HepG2 (cell line): Measurements from ENCODE around the gene CIB2. TPM values are rescaled to one million over a fixed set of nuclear protein-coding genes. Genes with fewer than 3 reads are reported as not detected.

Source experiments
- ATAC-seq: fragments of 200-7000 bp; cut with Tn5 transposase; 3 replicates; pipeline ENCODE4 v1.9.1; 2020; ENCODE audit warnings: mild to moderate bottlenecking, moderate library complexity
- BruUV-seq: library from RNA; stranded (reverse); fragments of 400-500 nt; replicated peaks from 2 replicates; lab custom pipeline; 2021; lab: Mats Ljungman, UMichigan
- CTCF ChIA-PET: fragments of 300-600 bp; formaldehyde crosslinking; extraction: SDS; loops from one replicate; lab custom pipeline; 2021; ENCODE audit warnings: low total read pairs, inconsistent platforms, low intra/inter-chr PET ratio; lab: Yijun Ruan, JAX
- POLR2A ChIA-PET: fragments of 350-600 bp; sonication (Branson Sonifier 250); formaldehyde crosslinking; loops from one replicate; lab custom pipeline; 2020; ENCODE audit warnings: antibody characterized with exemption, inconsistent platforms; lab: Yijun Ruan, JAX
- DNase-seq: peaks from one replicate; pipeline ENCODE4 v3.0.0-alpha.2; 2015; ENCODE audit warnings: low spot score
- FAIRE-seq: peaks from 3 replicates; lab custom pipeline; 2011; peaks lifted over from hg19 to GRCh38; lab: Jason Lieb, UNC
- H2AFZ ChIP-seq: one replicate; pipeline ENCODE4 v1.6.1; 2011; ENCODE audit warnings: low read length, inconsistent platforms
- H3K27ac ChIP-seq: fragments of 300-600 bp; 3 replicates; pipeline ENCODE4 v1.8.0; 2011; ENCODE audit warnings: mixed run types, mild to moderate bottlenecking, mixed read lengths, low read length, inconsistent platforms; ENCODE audit not compliant: insufficient read depth; ENCODE audit errors: extremely low read length
- H3K27me3 ChIP-seq, 2 experiments: fragments of 200-600 bp in 1 of 2; 2 replicates in 1 of 2; 3 replicates in 1 of 2; pipeline versions ENCODE4 v1.6.0 to v1.8.0; 2011; ENCODE audit warnings: low read length in 2 of 2, mild to moderate bottlenecking in 2 of 2, moderate library complexity in 2 of 2, inconsistent platforms in 1 of 2; ENCODE audit not compliant: insufficient read depth in 2 of 2, control insufficient read depth in 1 of 2
- H3K36me3 ChIP-seq, 2 experiments: fragments of 200-600 bp in 1 of 2; replicated peaks in 1 of 2; 2 replicates in 1 of 2; 3 replicates in 1 of 2; pipeline versions ENCODE4 v1.5.1 to v1.8.0; 2011; ENCODE audit warnings: low read length in 2 of 2, inconsistent platforms in 1 of 2; ENCODE audit not compliant: insufficient read depth in 2 of 2, control insufficient read depth in 1 of 2
- H3K4me1 ChIP-seq: 2 replicates; pipeline ENCODE4 v1.5.1; 2012; ENCODE audit warnings: low read length, inconsistent platforms; ENCODE audit not compliant: insufficient read depth
- H3K4me2 ChIP-seq: 2 replicates; pipeline ENCODE4 v1.6.0; 2011; ENCODE audit warnings: low read depth, low read length, inconsistent platforms
- H3K4me3 ChIP-seq, 3 experiments: fragments of 200-600 bp in 1 of 3; sonication (generic), shearing (Covaris generic) in 1 of 3; replicated peaks in 1 of 3; 2 replicates each; pipeline ENCODE4 v1.5.1; 2011 to 2016; ENCODE audit warnings: low read length in 3 of 3, inconsistent platforms in 2 of 3, low read depth in 2 of 3, mild to moderate bottlenecking in 2 of 3, control low read depth in 1 of 3, mixed read lengths in 1 of 3; ENCODE audit not compliant: insufficient read depth in 1 of 3
- H3K79me2 ChIP-seq: one replicate; pipeline ENCODE4 v1.6.1; 2011; ENCODE audit warnings: low read length, inconsistent platforms; ENCODE audit not compliant: insufficient read depth
- H3K9ac ChIP-seq: 2 replicates; pipeline ENCODE4 v1.6.0; 2011; ENCODE audit warnings: mild to moderate bottlenecking, low read depth, low read length, inconsistent platforms; ENCODE audit not compliant: insufficient read depth
- H3K9me3 ChIP-seq: 2 replicates; pipeline ENCODE4 v1.5.1; 2012; ENCODE audit warnings: mild to moderate bottlenecking, low read length
- H4K20me1 ChIP-seq: 2 replicates; pipeline ENCODE4 v1.6.0; 2011; ENCODE audit warnings: inconsistent platforms, mild to moderate bottlenecking, low read length, moderate library complexity; ENCODE audit not compliant: insufficient read depth
- DPF2 ChIP-seq: sonication (generic); formaldehyde crosslinking; IDR thresholded peaks from 2 replicates; pipeline ENCODE4 v1.4.0; 2020; ENCODE audit warnings: mild to moderate bottlenecking, low read depth, missing genetic modification reagents, borderline replicate concordance
- EED ChIP-seq: sonication (generic); formaldehyde crosslinking; IDR thresholded peaks from 2 replicates; pipeline ENCODE4 v1.5.0; 2020; ENCODE audit warnings: mild to moderate bottlenecking, missing genetic modification reagents
- MED8 ChIP-seq: sonication (generic); formaldehyde crosslinking; IDR thresholded peaks from 2 replicates; pipeline ENCODE4 v1.8.1; 2023; ENCODE audit warnings: mild to moderate bottlenecking, missing genetic modification reagents; ENCODE audit not compliant: insufficient replicate concordance
- PRDM15 ChIP-seq: sonication (generic); formaldehyde crosslinking; IDR thresholded peaks from 2 replicates; pipeline ENCODE4 v1.4.0; 2020; ENCODE audit warnings: missing genetic modification reagents
- ZBTB7A ChIP-seq: sonication (generic); formaldehyde crosslinking; IDR thresholded peaks from 2 replicates; pipeline ENCODE4 v1.8.0; 2022; ENCODE audit warnings: mild to moderate bottlenecking, missing genetic modification reagents
- ZC3H13 ChIP-seq: sonication (generic); formaldehyde crosslinking; IDR thresholded peaks from 2 replicates; pipeline ENCODE4 v1.8.1; 2023; ENCODE audit warnings: mild to moderate bottlenecking, missing genetic modification reagents, moderate library complexity
- ZNF275 ChIP-seq: sonication (generic); formaldehyde crosslinking; IDR thresholded peaks from 2 replicates; pipeline ENCODE4 v1.8.0; 2022; ENCODE audit warnings: missing genetic modification reagents, mild to moderate bottlenecking, inconsistent platforms, borderline replicate concordance
- ZNF333 ChIP-seq: sonication (generic); formaldehyde crosslinking; IDR thresholded peaks from 2 replicates; pipeline ENCODE4 v1.4.0; 2020; ENCODE audit warnings: mild to moderate bottlenecking, missing genetic modification reagents, borderline replicate concordance
- ZNF543 ChIP-seq: sonication (generic); formaldehyde crosslinking; IDR thresholded peaks from 2 replicates; pipeline ENCODE4 v1.4.0; 2020; ENCODE audit warnings: mild to moderate bottlenecking, missing genetic modification reagents
- ZNF720 ChIP-seq: sonication (generic); formaldehyde crosslinking; IDR thresholded peaks from 2 replicates; pipeline ENCODE4 v1.4.0; 2020; ENCODE audit warnings: missing genetic modification reagents
- WGBS: methylation state at CpG from one replicate; pipeline ENCODE4 v1.1.6; 2017; ENCODE audit warnings: low lambda C conversion rate; 5-methylcytosine and 5-hydroxymethylcytosine counted together
- in situ Hi-C: cut with HindIII; loops from 2 replicates; pipeline ENCODE4 v1.10.0; 2017; ENCODE audit warnings: low pct_unique_long_range_greater_than_20kb; ENCODE audit not compliant: extremely low pct_ligation_motif_present
- intact Hi-C: fragments of 100-400 bp; cut with micrococcal nuclease; formaldehyde crosslinking; loops from one replicate; pipeline ENCODE4 v1.10.0; 2022; ENCODE audit not compliant: unreplicated experiment
- polyA plus RNA-seq, 8 experiments: library from polyadenylated mRNA; depleted of rRNA in 3 of 8; stranded (reverse) in 7 of 8; unstranded in 1 of 8; fragments of >200 nt; fragmentation: Illumina TruSeq in 4 of 8; extraction: Trizol in 4 of 8; gene quantifications; 2 replicates each; pipeline versions ENCODE4 v1.2.1 to v1.2.3, GENCODE V29; 2011 to 2016; ENCODE audit warnings: low read depth in 4 of 8, missing spikeins in 1 of 8, mixed read lengths in 1 of 8; ENCODE audit not compliant: insufficient read depth in 1 of 8
- total RNA-seq, 5 experiments: library from RNA; depleted of rRNA; stranded (reverse); fragments of >200 nt; fragmentation: Illumina TruSeq; extraction: Trizol; gene quantifications; 2 replicates each; pipeline ENCODE4 v1.2.3, GENCODE V29; 2016; ENCODE audit warnings: low read depth in 1 of 5
- TF ChIP-seq, protein P1 (sequence below): IDR thresholded peaks from 2 replicates; pipeline ENCODE4 v1.6.1; 2016; ENCODE audit warnings: low read depth, borderline replicate concordance

Gene CIB2
- total and polyA plus RNA-seq, 2 of the 13 experiments (the other 11 are each of a cell fraction or from before 2014, with no cell fraction given), result 1.4 to 1.5 TPM

DNA sequence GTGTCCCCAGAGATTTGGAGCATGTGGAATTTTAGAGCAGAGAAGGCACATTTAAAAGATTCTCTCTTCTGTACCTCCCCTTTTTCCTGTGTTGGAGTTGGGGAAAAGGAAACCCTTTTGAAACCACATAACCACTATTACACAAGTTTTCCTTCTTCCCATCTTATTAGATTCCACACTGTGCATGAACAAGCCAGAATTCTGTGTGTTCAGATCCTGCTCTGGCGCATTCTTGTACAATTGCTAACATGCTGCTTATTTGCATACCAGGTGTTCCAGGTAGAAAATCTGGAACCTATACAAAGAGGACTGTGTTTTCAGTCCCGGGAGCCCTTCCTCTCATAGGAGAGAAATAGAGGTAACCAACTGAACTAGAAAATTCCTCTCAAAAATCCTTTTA is 2.6 kb upstream of the CIB2 start:
- no peak overlapping the region for H3K4me2 ChIP-seq
- no peak for TF ChIP-seq ZC3H13
- TF ChIP-seq ZNF333 (CRISPR knock-in tag), result no peak
- TF ChIP-seq, protein P1, sequence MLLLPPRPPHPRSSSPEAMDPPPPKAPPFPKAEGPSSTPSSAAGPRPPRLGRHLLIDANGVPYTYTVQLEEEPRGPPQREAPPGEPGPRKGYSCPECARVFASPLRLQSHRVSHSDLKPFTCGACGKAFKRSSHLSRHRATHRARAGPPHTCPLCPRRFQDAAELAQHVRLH, result no peak
- no peak for TF ChIP-seq ZNF720 (CRISPR knock-in tag)
- no peak for TF ChIP-seq EED (CRISPR knock-in tag)
- no peak for TF ChIP-seq ZNF543 (CRISPR knock-in tag)
- TF ChIP-seq PRDM15 (CRISPR knock-in tag), result no peak
- TF ChIP-seq DPF2 (CRISPR knock-in tag), result no peak
- TF ChIP-seq ZNF275 (CRISPR knock-in tag), result no peak
- TF ChIP-seq ZBTB7A (CRISPR knock-in tag), result no peak
- no peak for TF ChIP-seq MED8 (CRISPR knock-in tag)
- TF ChIP-seq, all 625 proteins: peak for 0
- Histone ChIP-seq H2AFZ (no peak overlapping the region), H3K36me3 (no peaks in the 10 kb centered on the region), H4K20me1 (no peaks in the 10 kb centered on the region), H3K79me2 (no peaks in the 10 kb centered on the region), H3K27ac (no peak overlapping the region), H3K9ac (no peak overlapping the region), H3K4me1 (peaks cover 31% of the 10 kb centered on the region), H3K4me3 (no peak overlapping the region), H3K9me3 (no peaks in the 10 kb centered on the region), H3K27me3 (peaks cover 1 to 20% of the 10 kb centered on the region in 2 experiments; a peak in 2 of 5 replicates)
- CTCF ChIA-PET, result no interaction called here
- DNase-seq (no peak), FAIRE-seq (no peak), ATAC-seq (no peak)
- in situ Hi-C loops (no loop called here), intact Hi-C loops (no loop called here)
- BruUV-seq, result no TSS peak
- POLR2A ChIA-PET, result no interaction called here
- 84% methylated on average over 2 of the region's 2 CpGs for WGBS
